Suprapubic skin (tissue), 4 donors: Measurements from ENCODE around the gene NCF4.

Experiments
- CTCF ChIP-seq, 2 donors: fragments of 200-600 bp in 1 of 2; fragments of 450-650 bp in 1 of 2; sonication (generic) in 1 of 2; IDR thresholded peaks; one replicate each; pipeline ENCODE4 v1.5.1; 2016 to 2019; ENCODE audit warnings: antibody characterized with exemption in 2 of 2, mild to moderate bottlenecking in 1 of 2, moderate library complexity in 1 of 2
- EP300 ChIP-seq: sonication (generic); formaldehyde crosslinking; IDR thresholded peaks from one replicate; pipeline ENCODE4 v1.6.1; 2017; ENCODE audit warnings: antibody characterized with exemption
- POLR2A ChIP-seq, 2 donors: fragments of 450-650 bp; IDR thresholded peaks; one replicate each; pipeline ENCODE4 v1.6.1; 2017; ENCODE audit warnings: antibody characterized with exemption in 2 of 2, mild to moderate bottlenecking in 2 of 2, moderate library complexity in 2 of 2
- POLR2AphosphoS5 ChIP-seq, 3 donors: sonication (generic); formaldehyde crosslinking; IDR thresholded peaks; one replicate each; pipeline ENCODE4 v1.6.1; 2017; ENCODE audit warnings: antibody characterized with exemption in 3 of 3

DNA sequence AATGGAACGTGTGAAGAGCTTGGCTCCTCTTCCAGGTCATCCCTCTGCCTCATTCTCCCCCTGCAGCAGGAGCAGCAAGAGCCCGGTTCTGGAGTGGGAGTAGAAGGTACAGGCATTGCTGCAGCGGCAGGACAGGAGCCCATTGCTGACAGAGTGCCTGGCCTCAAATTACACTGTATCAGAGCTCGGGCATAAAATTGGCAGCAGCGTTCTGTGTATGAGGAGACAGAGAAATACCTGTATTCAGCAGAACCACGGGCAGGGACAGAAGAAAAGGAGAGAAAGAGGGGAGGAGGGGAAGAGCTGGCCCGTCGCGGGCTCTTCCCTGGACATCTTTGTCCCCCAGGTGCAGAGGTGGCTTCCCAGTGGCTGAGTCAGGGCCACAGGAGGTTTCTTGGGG is 2.6 kb upstream of the NCF4 start:
- TF ChIP-seq CTCF (IDR thresholded peaks at IDR 0.05): no peak
- TF ChIP-seq POLR2AphosphoS5 (IDR thresholded peaks at IDR 0.05): no peak
- TF ChIP-seq POLR2A (IDR thresholded peaks at IDR 0.05): no peak
- TF ChIP-seq EP300: no peak
